K562 (cell line): ENCODE results near the gene AMFR. TPM values are rescaled to one million over a fixed set of nuclear protein-coding genes. Genes with fewer than 3 reads are reported as not detected.

ENCODE experiments used
- ATAC-seq: fragments of 200-7000 bp; cut with Tn5 transposase; 3 replicates; pipeline ENCODE4 v1.9.1; 2020; ENCODE audit warnings: moderate library complexity
- Bru-seq: library from RNA; stranded (reverse); fragments of 400-500 nt; gene quantifications from one replicate; lab custom pipeline; 2021; lab: Mats Ljungman, UMichigan
- BruChase-seq, 2 experiments: library from RNA; stranded (reverse); fragments of 400-500 nt; gene quantifications; one replicate each; lab custom pipeline; 2021; lab: Mats Ljungman, UMichigan
- BruUV-seq: library from RNA; stranded (reverse); fragments of 400-500 nt; replicated peaks from 2 replicates; lab custom pipeline; 2021; lab: Mats Ljungman, UMichigan
- CTCF ChIA-PET: fragments of 300-600 bp; formaldehyde crosslinking; extraction: SDS; loops from one replicate; lab custom pipeline; 2021; ENCODE audit warnings: low intra/inter-chr PET ratio; lab: Yijun Ruan, JAX
- POLR2A ChIA-PET: fragments of 300-600, 350-650 bp; sonication (Branson Sonifier 250); formaldehyde crosslinking; extraction: SDS; loops from one replicate; lab custom pipeline; 2021; ENCODE audit warnings: antibody characterized with exemption, inconsistent platforms; lab: Yijun Ruan, JAX
- DNase-seq, 4 experiments: peaks; one replicate each; pipeline versions ENCODE4 v3.0.0 to v3.0.0-alpha.2; 2011 to 2018; ENCODE audit warnings: low spot score in 3 of 4, mixed read lengths in 3 of 4; ENCODE audit errors: extremely low read depth in 1 of 4
- FAIRE-seq: peaks from 2 replicates; lab custom pipeline; 2011; peaks lifted over from hg19 to GRCh38; lab: Jason Lieb, UNC
- H2AFZ ChIP-seq: 2 replicates; pipeline ENCODE4 v1.6.0; 2011; ENCODE audit warnings: low read depth, low read length, control low read depth, inconsistent platforms
- H3K27ac ChIP-seq: fragments of 200-600 bp; 3 replicates; pipeline ENCODE4 v1.8.0; 2011; ENCODE audit warnings: low read depth, mild to moderate bottlenecking, control low read depth, inconsistent platforms, low read length, moderate library complexity, mixed read lengths; ENCODE audit errors: extremely low read depth
- H3K27me3 ChIP-seq, 2 experiments: fragments of 300-600 bp in 1 of 2; 2 replicates in 1 of 2; 3 replicates in 1 of 2; pipeline versions ENCODE4 v1.6.0 to v1.8.0; 2011; ENCODE audit warnings: inconsistent platforms in 2 of 2, low read length in 2 of 2, mild to moderate bottlenecking in 1 of 2, mixed read lengths in 1 of 2, moderate library complexity in 1 of 2; ENCODE audit not compliant: control insufficient read depth in 2 of 2, insufficient read depth in 2 of 2
- H3K36me3 ChIP-seq: fragments of 300-600 bp; 3 replicates; pipeline ENCODE4 v1.8.0; 2011; ENCODE audit warnings: mild to moderate bottlenecking, low read length, inconsistent platforms; ENCODE audit not compliant: control insufficient read depth, insufficient read depth
- H3K4me1 ChIP-seq, 2 experiments: fragments of 200-600 bp in 1 of 2; replicated peaks in 1 of 2; 2 replicates in 1 of 2; 3 replicates in 1 of 2; pipeline versions ENCODE4 v1.5.1 to v1.8.0; 2011; ENCODE audit warnings: inconsistent platforms in 2 of 2, low read length in 2 of 2, mild to moderate bottlenecking in 1 of 2, mixed read lengths in 1 of 2, moderate library complexity in 1 of 2; ENCODE audit not compliant: control insufficient read depth in 2 of 2, insufficient read depth in 2 of 2
- H3K4me2 ChIP-seq: 2 replicates; pipeline ENCODE4 v1.6.1; 2011; ENCODE audit warnings: low read length, control low read depth, inconsistent platforms, mixed read lengths; ENCODE audit not compliant: insufficient read depth
- H3K4me3 ChIP-seq: fragments of 200-600 bp; sonication (generic), shearing (Covaris generic); 2 replicates; pipeline ENCODE4 v1.5.1; 2016; ENCODE audit warnings: control low read depth, inconsistent platforms
- H3K79me2 ChIP-seq: fragments of 200-600 bp; 3 replicates; pipeline ENCODE4 v1.8.0; 2011; ENCODE audit warnings: low read length, inconsistent platforms; ENCODE audit not compliant: control insufficient read depth, insufficient read depth
- H3K9ac ChIP-seq, 2 experiments: 2 replicates each; pipeline versions ENCODE4 v1.6.0 to v1.6.1; 2011; ENCODE audit warnings: low read depth in 2 of 2, low read length in 2 of 2, control low read depth in 1 of 2, inconsistent platforms in 1 of 2, mild to moderate bottlenecking in 1 of 2, mixed read lengths in 1 of 2; ENCODE audit not compliant: insufficient read depth in 1 of 2
- H3K9me1 ChIP-seq: one replicate; pipeline ENCODE4 v1.6.0; 2011; ENCODE audit warnings: inconsistent platforms, mild to moderate bottlenecking, low read length, moderate library complexity; ENCODE audit not compliant: control insufficient read depth, insufficient read depth
- H3K9me3 ChIP-seq: replicated peaks from 2 replicates; pipeline ENCODE4 v1.5.1; 2011; ENCODE audit warnings: low read depth, low read length, inconsistent platforms; ENCODE audit not compliant: control insufficient read depth, insufficient read depth
- H4K20me1 ChIP-seq: replicated peaks from 2 replicates; pipeline ENCODE4 v1.6.1; 2011; ENCODE audit warnings: low read length, inconsistent platforms, mixed read lengths; ENCODE audit not compliant: control insufficient read depth, insufficient read depth
- CCNT2 ChIP-seq: IDR thresholded peaks from 2 replicates; pipeline ENCODE4 v1.6.1; 2011; ENCODE audit warnings: borderline replicate concordance, low read depth, mild to moderate bottlenecking, moderate library complexity, mixed read lengths, low read length; ENCODE audit not compliant: insufficient read length; ENCODE audit errors: extremely low read depth
- DLX4 ChIP-seq: fragments of 250-450 bp; sonication (Bioruptor Pico); IDR thresholded peaks from 2 replicates; pipeline ENCODE4 v1.6.1; 2021; ENCODE audit warnings: mild to moderate bottlenecking
- HDAC3 ChIP-seq: fragments of 450-650 bp; IDR thresholded peaks from 2 replicates; pipeline ENCODE4 v1.6.1; 2018; ENCODE audit warnings: borderline replicate concordance, mild to moderate bottlenecking, moderate library complexity; ENCODE audit not compliant: partially characterized antibody
- HMGN3 ChIP-seq: IDR thresholded peaks from 2 replicates; pipeline ENCODE4 v1.6.1; 2011; ENCODE audit warnings: borderline replicate concordance, low read depth, mild to moderate bottlenecking, mixed read lengths, low read length; ENCODE audit not compliant: insufficient read length; ENCODE audit errors: extremely low read depth
- HNRNPL ChIP-seq: fragments of 200-400 bp; formaldehyde crosslinking; IDR thresholded peaks from 2 replicates; pipeline ENCODE4 v1.6.1; 2017; ENCODE audit warnings: low read depth, mild to moderate bottlenecking, low read length
- KAT2B ChIP-seq: IDR thresholded peaks from one replicate; pipeline ENCODE4 v1.6.1; 2012; ENCODE audit warnings: low read depth, mild to moderate bottlenecking, control low read depth, inconsistent platforms, low read length, moderate library complexity
- KLF6 ChIP-seq: fragments of 250-450 bp; sonication (Bioruptor Pico); IDR thresholded peaks from 2 replicates; pipeline ENCODE4 v1.4.0; 2020; ENCODE audit warnings: mild to moderate bottlenecking, moderate library complexity, borderline replicate concordance
- TCF3 ChIP-seq: sonication (generic); formaldehyde crosslinking; IDR thresholded peaks from 2 replicates; pipeline ENCODE4 v1.4.0; 2020; ENCODE audit warnings: mild to moderate bottlenecking, missing genetic modification reagents
- ZFX ChIP-seq: sonication (generic); formaldehyde crosslinking; IDR thresholded peaks from 2 replicates; pipeline ENCODE4 v1.8.0; 2022; ENCODE audit warnings: mild to moderate bottlenecking, missing genetic modification reagents, moderate library complexity
- ZNF395 ChIP-seq: fragments of 200-800 bp; sonication (Bioruptor generic); IDR thresholded peaks from 2 replicates; pipeline ENCODE4 v1.6.1; 2017; ENCODE audit warnings: missing genetic modification characterization, missing compliant biosample characterization
- WGBS: fragments of 100-300 bp; shearing (Covaris generic); methylation state at CpG from one replicate; pipeline ENCODE4 v1.1.6; 2016; ENCODE audit warnings: low coverage, mixed read lengths; ENCODE audit not compliant: insufficient coverage; ENCODE audit errors: missing lambda C conversion rate; 5-methylcytosine and 5-hydroxymethylcytosine counted together
- in situ Hi-C: fragments of 300-500 bp; cut with MboI; formaldehyde crosslinking; loops from 4 replicates; pipeline ENCODE4 v1.15.0; 2018; ENCODE audit warnings: inconsistent platforms, mixed read lengths
- intact Hi-C: fragments of 100-400 bp; cut with micrococcal nuclease; formaldehyde crosslinking; loops from 2 replicates; pipeline ENCODE4 v1.14.2; 2022
- long read RNA-seq, 3 experiments: library from polyadenylated mRNA in 2 of 3; library from RNA in 1 of 3; unstranded in 2 of 3; stranded (forward) in 1 of 3; transcript quantifications; one replicate each; pipeline ENCODE4 v2.0.0, GENCODE V29; 2019 to 2022
- polyA minus RNA-seq, 3 experiments: library from RNA; depleted of rRNA, polyadenylated mRNA; stranded (reverse); fragments of >200 nt; gene quantifications; 2 replicates each; pipeline ENCODE4 v1.2.3, GENCODE V29; 2011
- polyA plus RNA-seq, 8 experiments: library from polyadenylated mRNA; depleted of rRNA in 4 of 8; stranded (reverse) in 5 of 8; unstranded in 3 of 8; fragments of >200 nt; fragmentation: Nextera tagmentation in 2 of 8; fragmentation: Illumina TruSeq in 1 of 8; extraction: Ambion mirVana in 2 of 8; extraction: Trizol in 1 of 8; gene quantifications; 2 replicates each; pipeline versions ENCODE4 v1.2.1 to v1.2.3, GENCODE V29; 2011 to 2014; ENCODE audit warnings: inconsistent platforms in 1 of 8, missing spikeins in 1 of 8
- total RNA-seq, 7 experiments: library from RNA; depleted of rRNA in 6 of 7; stranded (reverse); fragments of >200 nt in 6 of 7; fragmentation: Illumina TruSeq in 2 of 7; extraction: Trizol in 2 of 7; gene quantifications; 2 replicates each; pipeline versions ENCODE4 v1.2.1 to v1.2.3, GENCODE V29; 2011 to 2021; ENCODE audit warnings: low replicate concordance in 1 of 7
- TF ChIP-seq, protein P1 (sequence below): IDR thresholded peaks from 2 replicates; pipeline ENCODE4 v1.6.1; 2011; ENCODE audit warnings: borderline replicate concordance, low read depth, mild to moderate bottlenecking, moderate library complexity, low read length; ENCODE audit not compliant: insufficient read depth, poor library complexity, severe bottlenecking

The AMFR gene
- total RNA-seq (2011; cell fraction: chromatin; rRNA removed; ENCODE audit: low replicate concordance) = 260 and 308 TPM in 2 replicates
- total RNA-seq (2011; cell fraction: nucleolus; rRNA removed) = 392 and 441 TPM in 2 replicates
- 458 and 539 TPM in 2 replicates for total RNA-seq (2011; cell fraction: nucleoplasm; rRNA removed)
- total RNA-seq (2014; rRNA removed) (99.9 and 121 TPM in 2 replicates), total RNA-seq (2014; rRNA removed; fragmentation: Illumina TruSeq; extraction: Trizol) (70.4 and 72.1 TPM in 2 replicates), total RNA-seq (2015; rRNA removed; fragmentation: Illumina TruSeq; extraction: Trizol) (57.0 and 61.0 TPM in 2 replicates), total RNA-seq (2021) (102 and 113 TPM in 2 replicates), polyA plus RNA-seq (2011; rRNA removed) (58.4 and 62.2 TPM in 2 replicates), polyA plus RNA-seq (2014; fragmentation: Illumina TruSeq; extraction: Trizol) (50.6 and 51.7 TPM in 2 replicates), polyA plus RNA-seq (2014; fragmentation: Nextera tagmentation; extraction: Ambion mirVana) (10 to 100 TPM; 15.6 to 27.3 TPM), polyA plus RNA-seq (2014; rRNA removed) (43.8 and 50.9 TPM in 2 replicates), polyA minus RNA-seq (2011; rRNA and poly(A)+ RNA removed) (122 and 186 TPM in 2 replicates), Bru-seq, nascent RNA (percentile 87 among the genes with signal in this experiment), BruChase-seq, experiment 1, labeled RNA remaining after a 2-hour chase (percentile 90 among the genes with signal in this experiment), BruChase-seq, experiment 2, labeled RNA remaining after a 6-hour chase (percentile 89 among the genes with signal in this experiment)
- polyA plus RNA-seq (2011; cell fraction: cytosol; rRNA removed) = 72.0 and 91.3 TPM in 2 replicates
- polyA plus RNA-seq (2011; cell fraction: nucleus; rRNA removed) = 67.5 and 105 TPM in 2 replicates
- 70.1 and 113 TPM in 2 replicates for polyA plus RNA-seq (2012)
- polyA minus RNA-seq (2011; cell fraction: cytosol; rRNA and poly(A)+ RNA removed) = 163 and 192 TPM in 2 replicates
- 84.7 and 112 TPM in 2 replicates for polyA minus RNA-seq (2011; cell fraction: nucleus; rRNA and poly(A)+ RNA removed)
- long read RNA-seq, experiment 1, transcript AMFR-208 (1 exons, 1,844 nt) = minor isoform, 74 of 228 reads
- long read RNA-seq, experiment 1, transcript AMFR-201 (14 exons, 3,600 nt) = major isoform, 100 of 228 reads
- long read RNA-seq, experiment 1, transcript AMFR-210 (2 exons, 1,230 nt) = minor isoform, 23 of 228 reads
- long read RNA-seq, experiment 1, partial matches to known transcripts = 21 of 228 reads
- long read RNA-seq, experiment 1, other reads (novel, unspliced or antisense) = 9 of 228 reads
- long read RNA-seq, experiment 2, transcript AMFR-201 (14 exons, 3,600 nt) = major isoform, 12 of 43 reads
- long read RNA-seq, experiment 2, transcript AMFR-208 (1 exons, 1,844 nt) = minor isoform, 5 of 43 reads
- long read RNA-seq, experiment 2, partial matches to known transcripts = 6 of 43 reads
- long read RNA-seq, experiment 2, other reads (novel, unspliced or antisense) = 19 of 43 reads
- long read RNA-seq, experiment 3, partial matches to known transcripts = 2 of 9 reads
- long read RNA-seq, experiment 3, other reads (novel, unspliced or antisense) = 3 of 9 reads

GRCh38 chr16:56425439-56425832, at the start of gene AMFR:
AMFR (minus strand) TSS chr16:56425545; CDS start chr16:56425327, 218 bp downstream.
- peak; percentile 92 for ATAC-seq
- BruUV-seq = no TSS peak
- no peaks in the 10 kb centered on the region for H3K27me3 ChIP-seq
- peak within 1 kb of the TSS; percentile 90 for H3K4me3 ChIP-seq
- peaks cover 48% of the 10 kb centered on the region for H3K79me2 ChIP-seq
- peaks cover 16% of the 10 kb centered on the region; the same call in 2 of the 3 replicates for H3K36me3 ChIP-seq
- intact Hi-C loops (loop anchor here (2.0 to 5.0 kb wide), 2 partner anchors 69 to 93 kb away; no protein-coding TSS in a partner anchor), in situ Hi-C loops (no loop called here)
- peaks cover 23 to 37% of the 10 kb centered on the region in 2 experiments for H3K4me1 ChIP-seq
- 0% methylated on average over 10 of the region's 57 CpGs for WGBS
- no peaks in the 10 kb centered on the region for H3K9me1 ChIP-seq
- peak within 1 kb of the TSS; percentile 85 for H3K27ac ChIP-seq
- H2AFZ ChIP-seq = peak within 1 kb of the TSS; percentile 69
- H3K9ac ChIP-seq = peak within 1 kb of the TSS; percentile 70 to 94
- peaks cover 12% of the 10 kb centered on the region; the same call in 1 of the 2 replicates for H4K20me1 ChIP-seq
- POLR2A ChIA-PET = no interaction called here
- FAIRE-seq = no peak
- H3K4me2 ChIP-seq = peak within 1 kb of the TSS; percentile 79
- peak; percentile 87 to 93 (median 92) for DNase-seq
- CTCF ChIA-PET = interaction anchor here (0.5 to 0.7 kb wide), 2 partner anchors 106 to 277 kb away, joined by 3 to 4 read pairs; no protein-coding TSS in a partner anchor
- no peaks in the 10 kb centered on the region for H3K9me3 ChIP-seq
- peak; percentile 77 for TF ChIP-seq CCNT2
- TF ChIP-seq, protein P1, sequence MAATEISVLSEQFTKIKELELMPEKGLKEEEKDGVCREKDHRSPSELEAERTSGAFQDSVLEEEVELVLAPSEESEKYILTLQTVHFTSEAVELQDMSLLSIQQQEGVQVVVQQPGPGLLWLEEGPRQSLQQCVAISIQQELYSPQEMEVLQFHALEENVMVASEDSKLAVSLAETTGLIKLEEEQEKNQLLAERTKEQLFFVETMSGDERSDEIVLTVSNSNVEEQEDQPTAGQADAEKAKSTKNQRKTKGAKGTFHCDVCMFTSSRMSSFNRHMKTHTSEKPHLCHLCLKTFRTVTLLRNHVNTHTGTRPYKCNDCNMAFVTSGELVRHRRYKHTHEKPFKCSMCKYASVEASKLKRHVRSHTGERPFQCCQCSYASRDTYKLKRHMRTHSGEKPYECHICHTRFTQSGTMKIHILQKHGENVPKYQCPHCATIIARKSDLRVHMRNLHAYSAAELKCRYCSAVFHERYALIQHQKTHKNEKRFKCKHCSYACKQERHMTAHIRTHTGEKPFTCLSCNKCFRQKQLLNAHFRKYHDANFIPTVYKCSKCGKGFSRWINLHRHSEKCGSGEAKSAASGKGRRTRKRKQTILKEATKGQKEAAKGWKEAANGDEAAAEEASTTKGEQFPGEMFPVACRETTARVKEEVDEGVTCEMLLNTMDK = peak; percentile 88
- TF ChIP-seq DLX4 (CRISPR knock-in tag) = no peak
- TF ChIP-seq HDAC3 = no peak
- TF ChIP-seq HNRNPL = 0 out of 2 replicates have a peak, but pooled peaks have one; percentile 27
- TF ChIP-seq KAT2B = no peak
- TF ChIP-seq ZFX (CRISPR knock-in tag) = no peak
- peak; percentile 70 for TF ChIP-seq HMGN3
- no peak for TF ChIP-seq KLF6 (CRISPR knock-in tag)
- TF ChIP-seq TCF3 = no peak
- peak; percentile 38; the same call in 1 of the 2 replicates for TF ChIP-seq ZNF395 (CRISPR knock-in tag)
